ENCODE results near the gene BLMH.

The BLMH gene, protein sequence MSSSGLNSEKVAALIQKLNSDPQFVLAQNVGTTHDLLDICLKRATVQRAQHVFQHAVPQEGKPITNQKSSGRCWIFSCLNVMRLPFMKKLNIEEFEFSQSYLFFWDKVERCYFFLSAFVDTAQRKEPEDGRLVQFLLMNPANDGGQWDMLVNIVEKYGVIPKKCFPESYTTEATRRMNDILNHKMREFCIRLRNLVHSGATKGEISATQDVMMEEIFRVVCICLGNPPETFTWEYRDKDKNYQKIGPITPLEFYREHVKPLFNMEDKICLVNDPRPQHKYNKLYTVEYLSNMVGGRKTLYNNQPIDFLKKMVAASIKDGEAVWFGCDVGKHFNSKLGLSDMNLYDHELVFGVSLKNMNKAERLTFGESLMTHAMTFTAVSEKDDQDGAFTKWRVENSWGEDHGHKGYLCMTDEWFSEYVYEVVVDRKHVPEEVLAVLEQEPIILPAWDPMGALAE

GRCh38 chr17:30291543-30292285 lies at the start of gene BLMH:
Gene BLMH (minus strand): TSS chr17:30291944. CDS start chr17:30291819, 125 bp downstream.
- peaks cover 10% of the 10 kb centered on the region for H3K27me3 ChIP-seq (ENCODE audit: control insufficient read depth, insufficient read depth, low read length)
- peak within 1 kb of the TSS; percentile 92 for H3K4me3 ChIP-seq (ENCODE audit: low read depth, low read length)
- H3K4me1 ChIP-seq (ENCODE audit: control insufficient read depth, insufficient read depth, low read length), result peaks cover 6% of the 10 kb centered on the region
- H3K9ac ChIP-seq (ENCODE audit: low read depth, low read length), result peak within 1 kb of the TSS; percentile 94
- no peaks in the 10 kb centered on the region for H3K36me3 ChIP-seq (ENCODE audit: control insufficient read depth, insufficient read depth, low read length)
- H3K9me3 ChIP-seq (ENCODE audit: control insufficient read depth, insufficient read depth, low read length), result no peaks in the 10 kb centered on the region

GRCh38 chr17:30340801-30341356 lies 49.1 kb upstream of the BLMH start:
- H3K27me3 ChIP-seq (ENCODE audit: control insufficient read depth, insufficient read depth, low read length), result no peaks in the 10 kb centered on the region
- H3K9me3 ChIP-seq (ENCODE audit: control insufficient read depth, insufficient read depth, low read length), result no peaks in the 10 kb centered on the region
- no peak overlapping the region for H3K9ac ChIP-seq (ENCODE audit: low read depth, low read length)
- H3K4me3 ChIP-seq (ENCODE audit: low read depth, low read length), result no peak overlapping the region
- H3K4me1 ChIP-seq (ENCODE audit: control insufficient read depth, insufficient read depth, low read length), result peaks cover 4% of the 10 kb centered on the region
- H3K36me3 ChIP-seq (ENCODE audit: control insufficient read depth, insufficient read depth, low read length), result no peaks in the 10 kb centered on the region

DNA sequence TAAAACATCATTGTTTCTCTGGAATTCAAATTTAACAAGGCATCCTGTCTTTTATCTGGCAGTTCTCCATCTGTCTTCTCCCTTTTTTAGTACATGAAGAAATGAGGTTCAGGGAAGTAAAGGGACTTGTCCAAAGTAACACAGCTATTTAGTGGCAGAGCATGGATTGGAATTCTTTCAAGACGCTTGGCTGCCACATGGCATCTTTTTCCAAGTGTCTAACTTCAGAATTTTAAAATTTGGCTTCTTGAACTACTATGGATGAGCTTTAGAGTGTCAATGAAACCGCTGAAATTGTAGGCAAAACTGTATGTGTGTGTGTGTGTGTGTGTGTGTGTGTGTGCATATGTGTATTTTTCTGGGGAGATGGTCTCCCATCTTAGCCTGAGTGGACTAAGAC lies 47.3 kb upstream of the BLMH start:
- Histone ChIP-seq H3K4me1 (ENCODE audit: control insufficient read depth, insufficient read depth, low read length) (peaks cover 4% of the 10 kb centered on the region), H3K9ac (ENCODE audit: low read depth, low read length) (no peak overlapping the region), H3K9me3 (ENCODE audit: control insufficient read depth, insufficient read depth, low read length) (no peaks in the 10 kb centered on the region), H3K27me3 (ENCODE audit: control insufficient read depth, insufficient read depth, low read length) (no peaks in the 10 kb centered on the region), H3K4me3 (ENCODE audit: low read depth, low read length) (no peak overlapping the region), H3K36me3 (ENCODE audit: control insufficient read depth, insufficient read depth, low read length) (no peaks in the 10 kb centered on the region)

DNA sequence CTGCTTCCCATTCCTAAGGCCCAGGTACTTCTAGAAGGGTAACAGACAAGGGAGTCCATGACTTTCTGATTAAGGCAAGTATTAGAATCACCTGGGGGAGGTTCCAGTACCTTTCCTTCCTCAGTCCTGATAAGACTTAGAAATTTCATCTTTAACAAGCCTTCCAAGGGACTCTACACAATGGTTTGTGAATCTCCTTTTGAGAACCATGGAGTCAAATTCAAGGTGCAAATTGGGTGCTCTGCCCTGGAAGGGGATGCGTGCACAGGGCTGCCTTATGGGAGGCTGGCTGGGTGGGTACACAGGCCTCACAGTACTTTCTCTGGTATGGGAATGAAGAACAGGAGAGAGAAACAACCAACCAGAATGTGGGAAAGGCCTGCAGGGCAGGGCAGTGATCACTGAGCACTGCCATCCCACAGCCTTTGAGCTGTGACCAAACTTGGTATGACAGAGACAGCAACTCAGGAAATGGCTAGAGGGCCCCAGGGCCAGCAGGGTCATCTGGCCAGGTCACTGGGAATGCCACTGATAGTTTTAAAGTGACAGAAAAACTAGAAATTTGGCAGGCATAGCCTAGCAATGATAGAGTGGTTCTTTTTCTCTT lies 45.8 kb upstream of the BLMH start:
- H3K4me1 ChIP-seq (ENCODE audit: control insufficient read depth, insufficient read depth, low read length), result peaks cover 4% of the 10 kb centered on the region
- H3K4me3 ChIP-seq (ENCODE audit: low read depth, low read length), result no peak overlapping the region
- no peaks in the 10 kb centered on the region for H3K27me3 ChIP-seq (ENCODE audit: control insufficient read depth, insufficient read depth, low read length)
- H3K9me3 ChIP-seq (ENCODE audit: control insufficient read depth, insufficient read depth, low read length), result no peaks in the 10 kb centered on the region
- H3K9ac ChIP-seq (ENCODE audit: low read depth, low read length), result no peak overlapping the region
- no peaks in the 10 kb centered on the region for H3K36me3 ChIP-seq (ENCODE audit: control insufficient read depth, insufficient read depth, low read length)

GRCh38 chr17:30336369-30337171 lies 44.8 kb upstream of the BLMH start:
- Histone ChIP-seq H3K27me3 (ENCODE audit: control insufficient read depth, insufficient read depth, low read length) (no peaks in the 10 kb centered on the region), H3K4me3 (ENCODE audit: low read depth, low read length) (no peak overlapping the region), H3K9me3 (ENCODE audit: control insufficient read depth, insufficient read depth, low read length) (no peaks in the 10 kb centered on the region), H3K36me3 (ENCODE audit: control insufficient read depth, insufficient read depth, low read length) (no peaks in the 10 kb centered on the region), H3K9ac (ENCODE audit: low read depth, low read length) (no peak overlapping the region), H3K4me1 (ENCODE audit: control insufficient read depth, insufficient read depth, low read length) (peaks cover 4% of the 10 kb centered on the region)

GRCh38 chr17:30334421-30334820 lies 42.7 kb upstream of the BLMH start:
- no peaks in the 10 kb centered on the region for H3K4me1 ChIP-seq (ENCODE audit: control insufficient read depth, insufficient read depth, low read length)
- H3K36me3 ChIP-seq (ENCODE audit: control insufficient read depth, insufficient read depth, low read length), result no peaks in the 10 kb centered on the region
- H3K9me3 ChIP-seq (ENCODE audit: control insufficient read depth, insufficient read depth, low read length), result no peaks in the 10 kb centered on the region
- no peak overlapping the region for H3K9ac ChIP-seq (ENCODE audit: low read depth, low read length)
- H3K4me3 ChIP-seq (ENCODE audit: low read depth, low read length), result no peak overlapping the region
- H3K27me3 ChIP-seq (ENCODE audit: control insufficient read depth, insufficient read depth, low read length), result no peaks in the 10 kb centered on the region

- Histone ChIP-seq H3K9ac (ENCODE audit: low read depth, low read length) (no peak within 1 kb of the TSS), H3K9me3 (ENCODE audit: control insufficient read depth, insufficient read depth, low read length) (no peaks in the 10 kb centered on the region), H3K36me3 (ENCODE audit: control insufficient read depth, insufficient read depth, low read length) (no peaks in the 10 kb centered on the region), H3K4me3 (ENCODE audit: low read depth, low read length) (no peak within 1 kb of the TSS), H3K27me3 (ENCODE audit: control insufficient read depth, insufficient read depth, low read length) (no peaks in the 10 kb centered on the region), H3K4me1 (ENCODE audit: control insufficient read depth, insufficient read depth, low read length) (no peaks in the 10 kb centered on the region)
Observed at GRCh38 chr17:30333503-30334360, 42.0 kb upstream of the BLMH start, which contains the start of gene TMIGD1. Gene TMIGD1 (minus strand): TSS chr17:30334057. CDS start chr17:30332133, 1,924 bp downstream.

- Histone ChIP-seq H3K9me3 (ENCODE audit: control insufficient read depth, insufficient read depth, low read length) (no peaks in the 10 kb centered on the region), H3K4me3 (ENCODE audit: low read depth, low read length) (no peak overlapping the region), H3K36me3 (ENCODE audit: control insufficient read depth, insufficient read depth, low read length) (no peaks in the 10 kb centered on the region), H3K9ac (ENCODE audit: low read depth, low read length) (no peak overlapping the region), H3K4me1 (ENCODE audit: control insufficient read depth, insufficient read depth, low read length) (no peaks in the 10 kb centered on the region), H3K27me3 (ENCODE audit: control insufficient read depth, insufficient read depth, low read length) (no peaks in the 10 kb centered on the region)
Observed at GRCh38 chr17:30332057-30332542, 40.4 kb upstream of the BLMH start.

DNA sequence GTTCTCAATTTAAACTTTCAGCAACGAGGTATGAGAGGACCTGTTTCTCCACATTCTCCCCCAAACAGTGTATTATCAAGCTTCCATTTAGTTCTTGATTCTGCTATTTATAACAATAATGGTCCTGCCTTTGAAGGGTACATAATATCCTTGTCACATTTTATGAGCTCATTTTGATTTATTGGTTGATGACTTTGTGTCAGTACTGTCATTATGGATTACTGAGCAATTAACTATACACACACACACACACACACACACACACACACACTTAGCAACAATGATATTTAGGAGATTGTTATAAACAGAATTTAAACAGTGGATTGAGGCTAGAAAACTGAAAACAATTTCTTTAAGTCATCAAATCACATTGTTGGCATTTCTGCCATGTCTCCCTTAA lies 35.1 kb upstream of the BLMH start:
- no peaks in the 10 kb centered on the region for H3K4me1 ChIP-seq (ENCODE audit: control insufficient read depth, insufficient read depth, low read length)
- H3K27me3 ChIP-seq (ENCODE audit: control insufficient read depth, insufficient read depth, low read length), result no peaks in the 10 kb centered on the region
- no peaks in the 10 kb centered on the region for H3K36me3 ChIP-seq (ENCODE audit: control insufficient read depth, insufficient read depth, low read length)
- H3K4me3 ChIP-seq (ENCODE audit: low read depth, low read length), result no peak overlapping the region
- H3K9ac ChIP-seq (ENCODE audit: low read depth, low read length), result no peak overlapping the region
- no peaks in the 10 kb centered on the region for H3K9me3 ChIP-seq (ENCODE audit: control insufficient read depth, insufficient read depth, low read length)

DNA sequence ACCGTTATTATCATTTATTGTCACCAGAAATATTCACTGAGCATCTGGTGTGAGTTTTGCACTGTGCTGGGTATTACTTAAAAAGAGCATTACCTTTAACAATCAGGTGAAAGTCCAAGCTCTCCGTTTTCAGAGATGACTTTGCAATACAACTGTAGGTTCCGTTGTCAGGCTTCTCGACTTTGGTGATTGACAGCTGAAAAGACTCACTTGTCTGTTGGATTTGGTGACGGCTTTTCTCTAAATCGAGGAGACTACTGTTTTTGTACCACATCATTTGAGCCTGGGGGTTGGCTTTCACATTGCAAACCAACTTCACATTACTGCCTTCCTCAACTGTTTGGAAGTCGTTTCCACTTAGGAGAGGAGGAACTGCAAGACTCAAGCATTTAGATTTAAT lies 33.0 kb upstream of the BLMH start:
- H3K9ac ChIP-seq (ENCODE audit: low read depth, low read length), result no peak overlapping the region
- H3K4me1 ChIP-seq (ENCODE audit: control insufficient read depth, insufficient read depth, low read length), result no peaks in the 10 kb centered on the region

More for the DNA sequence above, 33.0 kb upstream of the BLMH start:
- Histone ChIP-seq H3K4me3 (ENCODE audit: low read depth, low read length) (no peak overlapping the region), H3K27me3 (ENCODE audit: control insufficient read depth, insufficient read depth, low read length) (no peaks in the 10 kb centered on the region), H3K9me3 (ENCODE audit: control insufficient read depth, insufficient read depth, low read length) (no peaks in the 10 kb centered on the region), H3K36me3 (ENCODE audit: control insufficient read depth, insufficient read depth, low read length) (no peaks in the 10 kb centered on the region)
